Astrocyte (in vitro differentiated cells and primary cell): Measurements from ENCODE around the gene OR2B2. TPM values are rescaled to one million over a fixed set of nuclear protein-coding genes. Genes with fewer than 3 reads are reported as not detected.

ENCODE experiments used
- DNase-seq: peaks from one replicate; pipeline ENCODE4 v3.0.0-alpha.2; 2010; ENCODE audit warnings: low read depth
- FAIRE-seq: peaks from 2 replicates; lab custom pipeline; 2011; peaks lifted over from hg19 to GRCh38; lab: Jason Lieb, UNC
- H2AFZ ChIP-seq: 2 replicates; pipeline ENCODE4 v1.6.0; 2012; ENCODE audit warnings: low read depth, low read length, inconsistent platforms
- H3K27ac ChIP-seq: 2 replicates; pipeline ENCODE4 v1.5.1; 2011; ENCODE audit warnings: low read depth, low read length, inconsistent platforms
- H3K27me3 ChIP-seq: 2 replicates; pipeline ENCODE4 v1.6.0; 2011; ENCODE audit warnings: low read length, inconsistent platforms; ENCODE audit not compliant: insufficient read depth
- H3K36me3 ChIP-seq: 2 replicates; pipeline ENCODE4 v1.5.1; 2011; ENCODE audit warnings: low read length, inconsistent platforms; ENCODE audit not compliant: insufficient read depth
- H3K4me1 ChIP-seq: 2 replicates; pipeline ENCODE4 v1.5.1; 2011; ENCODE audit warnings: low read length, inconsistent platforms; ENCODE audit not compliant: insufficient read depth
- H3K4me2 ChIP-seq: 2 replicates; pipeline ENCODE4 v1.6.0; 2012; ENCODE audit warnings: low read length, inconsistent platforms
- H3K4me3 ChIP-seq: 2 replicates; pipeline ENCODE4 v1.5.1; 2011; ENCODE audit warnings: low read depth, mild to moderate bottlenecking, low read length, inconsistent platforms; ENCODE audit not compliant: insufficient read depth
- H3K79me2 ChIP-seq: 2 replicates; pipeline ENCODE4 v1.6.0; 2012; ENCODE audit warnings: mild to moderate bottlenecking, low read length, inconsistent platforms; ENCODE audit not compliant: insufficient read depth
- H3K9ac ChIP-seq: 2 replicates; pipeline ENCODE4 v1.6.0; 2012; ENCODE audit warnings: mild to moderate bottlenecking, low read length, inconsistent platforms
- H3K9me3 ChIP-seq: 2 replicates; pipeline ENCODE4 v1.5.1; 2012; ENCODE audit warnings: low read depth, mild to moderate bottlenecking, low read length, inconsistent platforms; ENCODE audit not compliant: insufficient read depth
- H4K20me1 ChIP-seq: 2 replicates; pipeline ENCODE4 v1.6.0; 2012; ENCODE audit warnings: low read length, inconsistent platforms; ENCODE audit not compliant: insufficient read depth
- H3K27ac Mint-ChIP-seq: one replicate; pipeline ENCODE4 v1.8.0; 2021; ENCODE audit warnings: mild to moderate bottlenecking, mixed read lengths; ENCODE audit not compliant: unreplicated experiment
- H3K27me3 Mint-ChIP-seq: one replicate; pipeline ENCODE4 v1.8.0; 2021; ENCODE audit warnings: low read depth, mixed read lengths; ENCODE audit not compliant: unreplicated experiment
- H3K36me3 Mint-ChIP-seq: one replicate; pipeline ENCODE4 v1.8.0; 2021; ENCODE audit warnings: low read depth, mixed read lengths; ENCODE audit not compliant: unreplicated experiment
- H3K4me1 Mint-ChIP-seq: one replicate; pipeline ENCODE4 v1.8.0; 2021; ENCODE audit warnings: low read depth, mixed read lengths; ENCODE audit not compliant: unreplicated experiment
- H3K4me3 Mint-ChIP-seq: one replicate; pipeline ENCODE4 v1.8.0; 2021; ENCODE audit warnings: mild to moderate bottlenecking, moderate library complexity, mixed read lengths; ENCODE audit not compliant: unreplicated experiment
- H3K9me3 Mint-ChIP-seq: one replicate; pipeline ENCODE4 v1.8.0; 2021; ENCODE audit warnings: mild to moderate bottlenecking, mixed read lengths; ENCODE audit not compliant: unreplicated experiment
- CTCF ChIP-seq: IDR thresholded peaks from 2 replicates; pipeline ENCODE4 v1.5.1; 2011; ENCODE audit warnings: low read depth, mild to moderate bottlenecking, inconsistent platforms, low read length, moderate library complexity; ENCODE audit not compliant: insufficient read depth
- EZH2 ChIP-seq: IDR thresholded peaks from 2 replicates; pipeline ENCODE4 v1.6.1; 2012; ENCODE audit warnings: mild to moderate bottlenecking, low read length, inconsistent platforms; ENCODE audit not compliant: insufficient read depth
- total RNA-seq: library from RNA; stranded (reverse); gene quantifications from 2 replicates; pipeline ENCODE4 v1.2.1, GENCODE V29; 2021

OR2B2 gene
- total RNA-seq, 1 donor from 2014 or later: not detected

GRCh38 chr6:27893059-27893835 is 18.9 kb downstream of the OR2B2 start:
- Mint-ChIP-seq H3K4me1 (peaks cover 4% of the 10 kb centered on the region), H3K27me3 (no peaks in the 10 kb centered on the region), H3K36me3 (no peaks in the 10 kb centered on the region), H3K4me3 (no peak overlapping the region), H3K9me3 (no peaks in the 10 kb centered on the region), H3K27ac (peak overlapping the region; percentile 79)
- H3K9me3 ChIP-seq: no peaks in the 10 kb centered on the region
- peak; percentile 99 for DNase-seq
- FAIRE-seq: peak; percentile 63
- H3K27ac ChIP-seq: peak overlapping the region; percentile 91
- peak overlapping the region; percentile 93 for H3K9ac ChIP-seq
- peak overlapping the region; percentile 57 for H2AFZ ChIP-seq
- H3K4me1 ChIP-seq: peaks cover 11% of the 10 kb centered on the region
- TF ChIP-seq EZH2 (no peak), CTCF (no peak)
- H3K4me3 ChIP-seq: peak overlapping the region; percentile 98
- H3K27me3 ChIP-seq: no peaks in the 10 kb centered on the region
- no peaks in the 10 kb centered on the region for H3K36me3 ChIP-seq
- H3K4me2 ChIP-seq: peak overlapping the region; percentile 96
- no peaks in the 10 kb centered on the region for H3K79me2 ChIP-seq
- no peaks in the 10 kb centered on the region for H4K20me1 ChIP-seq

GRCh38 chr6:27892649-27893058 is 19.5 kb downstream of the OR2B2 start:
- Mint-ChIP-seq H3K4me3 (no peak overlapping the region), H3K36me3 (no peaks in the 10 kb centered on the region), H3K9me3 (no peaks in the 10 kb centered on the region), H3K4me1 (peaks cover 4% of the 10 kb centered on the region), H3K27ac (peak overlapping the region; percentile 79), H3K27me3 (no peaks in the 10 kb centered on the region)
- H3K9ac ChIP-seq: peak overlapping the region; percentile 89
- H3K4me1 ChIP-seq: peaks cover 11% of the 10 kb centered on the region
- H3K4me3 ChIP-seq: peak overlapping the region; percentile 98
- no peaks in the 10 kb centered on the region for H3K9me3 ChIP-seq
- H4K20me1 ChIP-seq: no peaks in the 10 kb centered on the region
- H3K79me2 ChIP-seq: no peaks in the 10 kb centered on the region
- peak; percentile 27 for DNase-seq
- peak overlapping the region; percentile 77 for H3K27ac ChIP-seq
- no peak for TF ChIP-seq EZH2
- TF ChIP-seq CTCF: no peak
- no peaks in the 10 kb centered on the region for H3K36me3 ChIP-seq
- no peak for FAIRE-seq
- H3K4me2 ChIP-seq: peak overlapping the region; percentile 96
- peak overlapping the region; percentile 50 for H2AFZ ChIP-seq
- no peaks in the 10 kb centered on the region for H3K27me3 ChIP-seq

- FAIRE-seq (no peak), DNase-seq (no peak)
- Histone ChIP-seq H3K9me3 (no peaks in the 10 kb centered on the region), H3K27ac (peak overlapping the region; percentile 29), H3K4me3 (peak overlapping the region; percentile 98), H3K27me3 (no peaks in the 10 kb centered on the region), H3K9ac (peak overlapping the region; percentile 89), H3K4me2 (peak overlapping the region; percentile 96), H2AFZ (no peak overlapping the region), H3K36me3 (no peaks in the 10 kb centered on the region), H3K79me2 (no peaks in the 10 kb centered on the region), H3K4me1 (peaks cover 11% of the 10 kb centered on the region), H4K20me1 (no peaks in the 10 kb centered on the region)
- no peaks in the 10 kb centered on the region for H3K36me3 Mint-ChIP-seq
- H3K4me3 Mint-ChIP-seq: no peak overlapping the region
- no peaks in the 10 kb centered on the region for H3K9me3 Mint-ChIP-seq
- no peak for TF ChIP-seq EZH2
- no peak for TF ChIP-seq CTCF
- peak overlapping the region; percentile 79 for H3K27ac Mint-ChIP-seq
- peaks cover 4% of the 10 kb centered on the region for H3K4me1 Mint-ChIP-seq
- no peaks in the 10 kb centered on the region for H3K27me3 Mint-ChIP-seq
Measured at GRCh38 chr6:27891320-27891875, 20.8 kb downstream of the OR2B2 start.
